HG03159 (cell line): ENCODE results near the gene DNAJC24.

Source experiments
- ATAC-seq: cut with Tn5 transposase; IDR thresholded peaks from one replicate; pipeline ENCODE4 v1.9.1; 2021; ENCODE audit warnings: mild to moderate bottlenecking, moderate library complexity; ENCODE audit not compliant: unreplicated experiment

Gene DNAJC24

GRCh38 chr11:31480930-31481329, 111.3 kb downstream of the DNAJC24 start:
- ATAC-seq = no peak
